Airway epithelial cell (primary cell): ENCODE measurements around the gene BLTP1. TPM values are rescaled to one million over a fixed set of nuclear protein-coding genes. Genes with fewer than 3 reads are reported as not detected.

Experiments used
- total RNA-seq: library from RNA; depleted of rRNA; stranded (reverse); fragments of >200 nt; gene quantifications from 2 replicates; pipeline ENCODE4 v1.2.3, GENCODE V29; 2015

BLTP1 gene, protein sequence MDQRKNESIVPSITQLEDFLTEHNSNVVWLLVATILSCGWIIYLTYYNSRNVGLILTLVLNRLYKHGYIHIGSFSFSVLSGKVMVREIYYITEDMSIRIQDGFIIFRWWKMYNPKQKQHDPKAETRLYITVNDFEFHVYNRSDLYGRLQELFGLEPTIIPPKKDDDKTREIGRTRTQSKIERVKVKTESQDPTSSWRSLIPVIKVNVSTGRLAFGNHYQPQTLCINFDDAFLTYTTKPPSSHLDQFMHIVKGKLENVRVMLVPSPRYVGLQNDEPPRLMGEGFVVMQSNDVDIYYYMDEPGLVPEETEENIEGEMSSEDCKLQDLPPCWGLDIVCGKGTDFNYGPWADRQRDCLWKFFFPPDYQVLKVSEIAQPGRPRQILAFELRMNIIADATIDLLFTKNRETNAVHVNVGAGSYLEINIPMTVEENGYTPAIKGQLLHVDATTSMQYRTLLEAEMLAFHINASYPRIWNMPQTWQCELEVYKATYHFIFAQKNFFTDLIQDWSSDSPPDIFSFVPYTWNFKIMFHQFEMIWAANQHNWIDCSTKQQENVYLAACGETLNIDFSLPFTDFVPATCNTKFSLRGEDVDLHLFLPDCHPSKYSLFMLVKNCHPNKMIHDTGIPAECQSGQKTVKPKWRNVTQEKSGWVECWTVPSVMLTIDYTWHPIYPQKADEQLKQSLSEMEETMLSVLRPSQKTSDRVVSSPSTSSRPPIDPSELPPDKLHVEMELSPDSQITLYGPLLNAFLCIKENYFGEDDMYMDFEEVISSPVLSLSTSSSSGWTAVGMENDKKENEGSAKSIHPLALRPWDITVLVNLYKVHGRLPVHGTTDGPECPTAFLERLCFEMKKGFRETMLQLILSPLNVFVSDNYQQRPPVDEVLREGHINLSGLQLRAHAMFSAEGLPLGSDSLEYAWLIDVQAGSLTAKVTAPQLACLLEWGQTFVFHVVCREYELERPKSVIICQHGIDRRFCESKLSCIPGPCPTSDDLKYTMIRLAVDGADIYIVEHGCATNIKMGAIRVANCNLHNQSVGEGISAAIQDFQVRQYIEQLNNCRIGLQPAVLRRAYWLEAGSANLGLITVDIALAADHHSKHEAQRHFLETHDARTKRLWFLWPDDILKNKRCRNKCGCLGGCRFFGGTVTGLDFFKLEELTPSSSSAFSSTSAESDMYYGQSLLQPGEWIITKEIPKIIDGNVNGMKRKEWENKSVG (N-terminal part only)
- total RNA-seq = 13.9 and 20.0 TPM in 2 replicates

DNA sequence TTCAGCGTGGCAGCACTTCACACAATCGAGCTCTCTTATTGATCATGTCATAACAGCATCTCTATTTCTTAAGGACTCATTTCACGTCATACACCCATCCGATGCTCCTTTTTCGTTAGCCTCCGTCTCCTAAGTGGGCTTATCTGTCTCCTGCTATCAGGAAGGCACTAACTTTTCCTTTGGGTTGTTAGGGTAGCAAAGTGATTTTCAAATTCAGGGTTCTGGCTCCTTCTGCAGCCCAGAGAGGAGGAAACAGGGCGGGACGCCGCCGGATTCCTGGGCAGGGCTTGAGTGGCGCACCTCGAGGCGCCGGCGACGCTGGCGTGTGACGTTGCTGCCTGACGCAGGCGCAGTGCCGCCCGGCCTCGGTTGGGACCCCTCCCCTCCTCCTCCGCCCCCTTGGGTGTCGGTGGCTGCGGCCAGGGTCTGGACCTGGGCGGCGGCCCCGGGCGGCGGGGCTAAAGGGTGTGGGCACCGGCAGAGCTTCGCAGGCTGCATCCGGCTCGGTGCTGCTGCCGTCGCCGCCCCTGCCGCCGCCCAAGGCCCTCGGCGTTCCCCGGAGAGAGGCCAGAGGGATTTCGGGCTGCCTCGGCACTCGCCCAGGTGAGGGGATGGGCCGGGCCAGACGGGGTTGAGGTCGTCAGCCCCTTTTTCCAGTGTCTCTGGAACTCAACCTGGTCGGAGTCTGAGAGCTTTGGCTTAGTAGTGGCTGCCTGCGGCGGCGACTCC, at the start of gene BLTP1:
BLTP1 (plus strand) TSS at position 350 of the 729 bp plus-strand sequence. CDS start 18,317 bp downstream, outside the sequence.

Other genes with a start within 250 kb of the BLTP1 start
- gene TRPC3, start 200.3 kb upstream of the BLTP1 start, total RNA-seq = 0.07 TPM in 1 of 2 replicates, not detected in the other
- not detected in 2 replicates for gene ADAD1, start 226.7 kb downstream of the BLTP1 start, total RNA-seq